Measurements from ENCODE around the gene SFTA2.

SFTA2 gene

GRCh38 chr6:30944051-30944450, 12.1 kb upstream of the SFTA2 start:
- Histone ChIP-seq H4K8ac (ENCODE audit: low read length) (no peak overlapping the region), H2BK120ac (ENCODE audit: low read depth, low read length) (no peak overlapping the region), H3K27ac (ENCODE audit: low read length, poor library complexity, severe bottlenecking) (no peak overlapping the region), H3K9ac (ENCODE audit: low read length) (no peak overlapping the region), H3K14ac (ENCODE audit: low read length in 2 of 2) (no peak overlapping the region), H2BK5ac (ENCODE audit: low read depth, low read length, poor library complexity, severe bottlenecking) (no peak overlapping the region), H3K4me1 (ENCODE audit: control insufficient read depth, insufficient read depth, low read depth, low read length) (peaks cover 10% of the 10 kb centered on the region), H2AK5ac (ENCODE audit: low read length, severe bottlenecking) (no peak overlapping the region), H2AFZ (ENCODE audit: low read depth, low read length) (no peak overlapping the region), H3K18ac (ENCODE audit: low read depth in 1 of 2, low read length in 2 of 2) (no peak overlapping the region), H3K23ac (ENCODE audit: low read length in 2 of 2) (no peak overlapping the region), H3K36me3 (ENCODE audit: control insufficient read depth in 1 of 2, insufficient read depth in 2 of 2, low read depth in 1 of 2, low read length in 2 of 2) (no peaks in the 10 kb centered on the region), H3K79me1 (replicated peaks; ENCODE audit: low read length, poor library complexity, severe bottlenecking) (no peaks in the 10 kb centered on the region), H3K9me3 (ENCODE audit: control insufficient read depth, low read length) (peaks cover 4% of the 10 kb centered on the region), H3K4ac (ENCODE audit: low read depth in 1 of 2, low read length in 2 of 2) (no peak overlapping the region), H3K27me3 (ENCODE audit: control insufficient read depth in 1 of 2, insufficient read depth in 1 of 2, low read length in 2 of 2) (peaks cover 16 to 86% of the 10 kb centered on the region in 2 experiments), H3K4me2 (ENCODE audit: low read length, poor library complexity, severe bottlenecking) (no peak overlapping the region), H3K4me3 (ENCODE audit: insufficient read depth in 1 of 2, low read depth in 1 of 2, low read length in 2 of 2) (no peak overlapping the region), H2BK12ac (ENCODE audit: low read length in 2 of 2) (no peak overlapping the region), H4K91ac (ENCODE audit: low read length) (no peak overlapping the region), H2BK15ac (ENCODE audit: low read depth, poor library complexity, severe bottlenecking) (no peak overlapping the region)
- DNase-seq: no peak
- WGBS: 95% methylated on average over 4 of the region's 4 CpGs

DNA sequence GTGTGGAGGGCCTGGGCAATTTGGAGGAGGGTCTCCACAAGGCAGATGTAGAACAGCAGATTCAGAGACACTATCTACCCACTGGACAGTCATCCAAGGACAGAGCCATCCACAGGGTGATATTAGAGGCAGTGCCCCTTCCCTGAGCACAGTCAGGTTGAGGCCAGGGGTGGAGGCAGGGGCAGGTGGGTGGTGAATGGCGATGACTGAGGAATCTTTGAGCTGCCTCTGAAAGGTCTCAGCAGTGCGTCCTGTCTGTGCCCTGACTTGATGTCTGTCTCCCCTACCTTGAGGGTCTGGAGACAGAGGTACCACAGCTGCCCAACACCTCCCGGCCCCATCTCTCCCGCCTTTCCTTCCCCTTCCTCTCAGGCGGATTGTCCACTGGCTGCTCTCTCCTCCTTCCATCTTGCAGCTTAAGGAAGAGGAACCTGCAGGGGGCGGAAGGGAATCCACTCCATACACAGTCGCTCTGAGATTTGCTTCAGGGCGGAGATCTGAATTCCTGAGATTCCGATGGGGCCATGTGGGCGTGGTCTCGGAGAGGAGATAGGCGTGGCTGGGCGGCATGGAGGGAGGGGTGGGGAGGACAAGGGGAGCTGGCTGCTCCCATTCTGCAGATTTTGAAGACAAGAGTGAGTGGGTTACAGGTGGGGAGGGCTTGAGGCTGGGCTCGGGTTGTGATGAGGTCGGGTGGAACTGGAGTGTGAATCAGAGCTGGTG, 10.5 kb upstream of the SFTA2 start:
- peak overlapping the region in 1 of 2 experiments; percentile 45 for H3K4me3 ChIP-seq (ENCODE audit: insufficient read depth in 1 of 2, low read depth in 1 of 2, low read length in 2 of 2)
- H3K36me3 ChIP-seq (ENCODE audit: control insufficient read depth in 1 of 2, insufficient read depth in 2 of 2, low read depth in 1 of 2, low read length in 2 of 2): no peaks in the 10 kb centered on the region
- no peak overlapping the region for H3K4ac ChIP-seq (ENCODE audit: low read depth in 1 of 2, low read length in 2 of 2)
- no peak overlapping the region for H4K91ac ChIP-seq (ENCODE audit: low read length)
- peak overlapping the region in 1 of 2 experiments; percentile 62 for H3K14ac ChIP-seq (ENCODE audit: low read length in 2 of 2)
- H3K23ac ChIP-seq (ENCODE audit: low read length in 2 of 2): no peak overlapping the region
- WGBS: 13% methylated on average over 15 of the region's 15 CpGs
- H3K4me2 ChIP-seq (ENCODE audit: low read length, poor library complexity, severe bottlenecking): no peak overlapping the region
- H2AFZ ChIP-seq (ENCODE audit: low read depth, low read length): peak overlapping the region; percentile 84
- no peaks in the 10 kb centered on the region for H3K9me3 ChIP-seq (ENCODE audit: control insufficient read depth, low read length)
- no peak overlapping the region for H2BK5ac ChIP-seq (ENCODE audit: low read depth, low read length, poor library complexity, severe bottlenecking)
- peak overlapping the region; percentile 19 for H4K8ac ChIP-seq (ENCODE audit: low read length)
- DNase-seq: peak; percentile 74
- H2AK5ac ChIP-seq (ENCODE audit: low read length, severe bottlenecking): peak overlapping the region; percentile 69
- H3K4me1 ChIP-seq (ENCODE audit: control insufficient read depth, insufficient read depth, low read depth, low read length): peaks cover 10% of the 10 kb centered on the region
- H2BK12ac ChIP-seq (ENCODE audit: low read length in 2 of 2): peak overlapping the region in 1 of 2 experiments; percentile 66
- H3K18ac ChIP-seq (ENCODE audit: low read depth in 1 of 2, low read length in 2 of 2): peak overlapping the region in 1 of 2 experiments; percentile 62
- H3K79me1 ChIP-seq (replicated peaks; ENCODE audit: low read length, poor library complexity, severe bottlenecking): no peaks in the 10 kb centered on the region
- H2BK120ac ChIP-seq (ENCODE audit: low read depth, low read length): no peak overlapping the region
- H3K27ac ChIP-seq (ENCODE audit: low read length, poor library complexity, severe bottlenecking): no peak overlapping the region
- no peak overlapping the region for H3K9ac ChIP-seq (ENCODE audit: low read length)
- peaks cover 11 to 86% of the 10 kb centered on the region in 2 experiments for H3K27me3 ChIP-seq (ENCODE audit: control insufficient read depth in 1 of 2, insufficient read depth in 1 of 2, low read length in 2 of 2)
- H2BK15ac ChIP-seq (ENCODE audit: low read depth, poor library complexity, severe bottlenecking): no peak overlapping the region

- no peak for DNase-seq
- H3K9me3 ChIP-seq (ENCODE audit: control insufficient read depth, low read length): no peaks in the 10 kb centered on the region
- 88% methylated on average over 13 of the region's 16 CpGs for WGBS
Observed at GRCh38 chr6:30940361-30940986, 8.5 kb upstream of the SFTA2 start, which contains the start of gene MUCL3. TSS of gene MUCL3 (plus strand) at chr6:30940973. CDS start at chr6:30941000, 27 bp downstream.

DNA sequence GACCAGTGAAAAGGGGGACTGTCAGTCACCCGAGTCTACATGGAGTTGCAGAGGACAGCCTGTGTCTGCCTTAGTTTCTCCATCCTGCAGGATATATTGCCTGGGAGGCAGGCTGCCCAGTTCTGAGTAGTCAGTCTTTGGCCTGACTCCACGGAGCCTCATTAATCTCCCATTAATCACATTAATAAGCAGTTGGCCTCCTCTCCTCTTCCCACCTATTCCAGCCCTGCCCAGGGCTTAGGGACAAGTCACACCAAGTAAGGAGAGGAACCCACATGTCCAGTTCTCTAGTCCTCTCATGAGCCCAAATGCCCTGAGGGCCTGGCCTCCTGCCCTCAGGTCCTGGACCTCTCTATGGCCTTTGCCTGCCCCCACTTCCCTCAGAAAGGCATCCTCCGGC, 7.5 kb upstream of the SFTA2 start:
- Histone ChIP-seq H3K9me3 (ENCODE audit: control insufficient read depth, low read length) (no peaks in the 10 kb centered on the region), H3K23ac (ENCODE audit: low read length in 2 of 2) (no peak overlapping the region), H2BK15ac (ENCODE audit: low read depth, poor library complexity, severe bottlenecking) (no peak overlapping the region), H2AK5ac (ENCODE audit: low read length, severe bottlenecking) (no peak overlapping the region), H3K27ac (ENCODE audit: low read length, poor library complexity, severe bottlenecking) (no peak overlapping the region), H2BK120ac (ENCODE audit: low read depth, low read length) (no peak overlapping the region), H3K14ac (ENCODE audit: low read length in 2 of 2) (no peak overlapping the region), H4K8ac (ENCODE audit: low read length) (no peak overlapping the region), H3K27me3 (ENCODE audit: control insufficient read depth in 1 of 2, insufficient read depth in 1 of 2, low read length in 2 of 2) (peaks cover 0 to 87% of the 10 kb centered on the region in 2 experiments), H3K4me3 (ENCODE audit: insufficient read depth in 1 of 2, low read depth in 1 of 2, low read length in 2 of 2) (no peak overlapping the region), H3K4me1 (ENCODE audit: control insufficient read depth, insufficient read depth, low read depth, low read length) (peaks cover 10% of the 10 kb centered on the region), H3K79me1 (replicated peaks; ENCODE audit: low read length, poor library complexity, severe bottlenecking) (no peaks in the 10 kb centered on the region), H3K4me2 (ENCODE audit: low read length, poor library complexity, severe bottlenecking) (no peak overlapping the region), H4K91ac (ENCODE audit: low read length) (no peak overlapping the region), H2AFZ (ENCODE audit: low read depth, low read length) (no peak overlapping the region), H3K18ac (ENCODE audit: low read depth in 1 of 2, low read length in 2 of 2) (no peak overlapping the region), H3K4ac (ENCODE audit: low read depth in 1 of 2, low read length in 2 of 2) (no peak overlapping the region), H2BK5ac (ENCODE audit: low read depth, low read length, poor library complexity, severe bottlenecking) (no peak overlapping the region), H3K9ac (ENCODE audit: low read length) (no peak overlapping the region), H2BK12ac (ENCODE audit: low read length in 2 of 2) (no peak overlapping the region), H3K36me3 (ENCODE audit: control insufficient read depth in 1 of 2, insufficient read depth in 2 of 2, low read depth in 1 of 2, low read length in 2 of 2) (no peaks in the 10 kb centered on the region)
- DNase-seq: no peak
- 87% methylated on average over 3 of the region's 3 CpGs for WGBS

More at GRCh38 chr6:30940361-30940986, 8.5 kb upstream of the SFTA2 start, which contains the start of gene MUCL3:
- H3K79me1 ChIP-seq (replicated peaks; ENCODE audit: low read length, poor library complexity, severe bottlenecking): no peaks in the 10 kb centered on the region
- H2BK15ac ChIP-seq (ENCODE audit: low read depth, poor library complexity, severe bottlenecking): peak within 1 kb of the TSS; percentile 34
- H2AFZ ChIP-seq (ENCODE audit: low read depth, low read length): no peak within 1 kb of the TSS
- H3K36me3 ChIP-seq (ENCODE audit: control insufficient read depth in 1 of 2, insufficient read depth in 2 of 2, low read depth in 1 of 2, low read length in 2 of 2): no peaks in the 10 kb centered on the region
- no peak within 1 kb of the TSS for H3K9ac ChIP-seq (ENCODE audit: low read length)
- no peak within 1 kb of the TSS for H3K14ac ChIP-seq (ENCODE audit: low read length in 2 of 2)
- peaks cover 10% of the 10 kb centered on the region for H3K4me1 ChIP-seq (ENCODE audit: control insufficient read depth, insufficient read depth, low read depth, low read length)
- no peak within 1 kb of the TSS for H3K18ac ChIP-seq (ENCODE audit: low read depth in 1 of 2, low read length in 2 of 2)
- H2BK12ac ChIP-seq (ENCODE audit: low read length in 2 of 2): no peak within 1 kb of the TSS
- H3K27ac ChIP-seq (ENCODE audit: low read length, poor library complexity, severe bottlenecking): no peak within 1 kb of the TSS
- H3K4ac ChIP-seq (ENCODE audit: low read depth in 1 of 2, low read length in 2 of 2): no peak within 1 kb of the TSS
- H2AK5ac ChIP-seq (ENCODE audit: low read length, severe bottlenecking): no peak within 1 kb of the TSS
- H3K27me3 ChIP-seq (ENCODE audit: control insufficient read depth in 1 of 2, insufficient read depth in 1 of 2, low read length in 2 of 2): peaks cover 0 to 85% of the 10 kb centered on the region in 2 experiments
- no peak within 1 kb of the TSS for H2BK120ac ChIP-seq (ENCODE audit: low read depth, low read length)
- H3K4me3 ChIP-seq (ENCODE audit: insufficient read depth in 1 of 2, low read depth in 1 of 2, low read length in 2 of 2): no peak within 1 kb of the TSS
- no peak within 1 kb of the TSS for H3K23ac ChIP-seq (ENCODE audit: low read length in 2 of 2)
- H3K4me2 ChIP-seq (ENCODE audit: low read length, poor library complexity, severe bottlenecking): no peak within 1 kb of the TSS
- H2BK5ac ChIP-seq (ENCODE audit: low read depth, low read length, poor library complexity, severe bottlenecking): no peak within 1 kb of the TSS
- H4K91ac ChIP-seq (ENCODE audit: low read length): no peak within 1 kb of the TSS
- H4K8ac ChIP-seq (ENCODE audit: low read length): no peak within 1 kb of the TSS

Data from mesenchymal stem cell (in vitro differentiated cells and primary cell).